OCI-LY1 (cell line): ENCODE measurements around the gene SLCO3A1.

Experiments used
- CTCF ChIP-seq: fragments of 200-600 bp; sonication (generic), shearing (Covaris generic); IDR thresholded peaks from 2 replicates; pipeline ENCODE4 v1.5.1; 2017; ENCODE audit warnings: mild to moderate bottlenecking, antibody characterized with exemption, low read length, moderate library complexity, mixed read lengths
- EZH2 ChIP-seq: fragments of 200-600 bp; sonication (generic), shearing (Covaris generic); IDR thresholded peaks from 2 replicates; pipeline ENCODE4 v1.8.0; 2017; ENCODE audit warnings: borderline replicate concordance, mixed run types, mild to moderate bottlenecking, antibody characterized with exemption, low read length, moderate library complexity, mixed read lengths

GRCh38 chr15:92041371-92041770 lies 187.9 kb downstream of the SLCO3A1 start:
- no peak for TF ChIP-seq CTCF
- TF ChIP-seq EZH2: no peak
